Lower leg skin (tissue), 3 donors: ENCODE data around the gene DPYSL3.

Source experiments
- POLR2A ChIP-seq, 2 donors: fragments of 450-650 bp; IDR thresholded peaks; one replicate each; pipeline ENCODE4 v1.6.1; 2016 to 2017; ENCODE audit warnings: antibody characterized with exemption in 2 of 2, mild to moderate bottlenecking in 1 of 2, moderate library complexity in 1 of 2
- TF ChIP-seq, protein P1 (sequence below), 3 donors: fragments of 450-650 bp; IDR thresholded peaks; one replicate each; pipeline ENCODE4 v1.5.1; 2016; ENCODE audit warnings: antibody characterized with exemption in 3 of 3, mild to moderate bottlenecking in 3 of 3, moderate library complexity in 2 of 3

DNA sequence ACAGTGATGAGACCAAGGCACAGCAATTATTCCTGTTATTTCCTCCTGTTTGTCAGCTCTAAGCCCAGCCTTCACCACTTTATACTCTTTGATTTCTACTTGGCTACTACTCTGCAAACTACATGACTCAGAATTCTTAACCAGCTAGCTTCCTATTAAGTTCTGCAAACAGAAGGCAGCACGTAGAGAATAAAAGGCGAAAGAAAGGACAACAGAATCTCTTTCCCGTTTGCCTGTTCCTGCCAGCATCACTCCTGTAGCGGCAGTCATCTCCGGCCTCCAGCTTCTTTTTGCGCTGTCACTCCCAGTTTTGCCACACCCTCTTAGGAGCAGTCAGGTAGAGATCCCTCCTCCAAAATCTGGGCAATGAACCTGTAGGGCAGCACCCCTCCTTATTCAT lies 29.9 kb downstream of the DPYSL3 start:
- TF ChIP-seq, protein P1, sequence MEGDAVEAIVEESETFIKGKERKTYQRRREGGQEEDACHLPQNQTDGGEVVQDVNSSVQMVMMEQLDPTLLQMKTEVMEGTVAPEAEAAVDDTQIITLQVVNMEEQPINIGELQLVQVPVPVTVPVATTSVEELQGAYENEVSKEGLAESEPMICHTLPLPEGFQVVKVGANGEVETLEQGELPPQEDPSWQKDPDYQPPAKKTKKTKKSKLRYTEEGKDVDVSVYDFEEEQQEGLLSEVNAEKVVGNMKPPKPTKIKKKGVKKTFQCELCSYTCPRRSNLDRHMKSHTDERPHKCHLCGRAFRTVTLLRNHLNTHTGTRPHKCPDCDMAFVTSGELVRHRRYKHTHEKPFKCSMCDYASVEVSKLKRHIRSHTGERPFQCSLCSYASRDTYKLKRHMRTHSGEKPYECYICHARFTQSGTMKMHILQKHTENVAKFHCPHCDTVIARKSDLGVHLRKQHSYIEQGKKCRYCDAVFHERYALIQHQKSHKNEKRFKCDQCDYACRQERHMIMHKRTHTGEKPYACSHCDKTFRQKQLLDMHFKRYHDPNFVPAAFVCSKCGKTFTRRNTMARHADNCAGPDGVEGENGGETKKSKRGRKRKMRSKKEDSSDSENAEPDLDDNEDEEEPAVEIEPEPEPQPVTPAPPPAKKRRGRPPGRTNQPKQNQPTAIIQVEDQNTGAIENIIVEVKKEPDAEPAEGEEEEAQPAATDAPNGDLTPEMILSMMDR (IDR thresholded peaks at IDR 0.05), result no peak
- TF ChIP-seq POLR2A (IDR thresholded peaks at IDR 0.05), result no peak
